H1 (cell line): ENCODE data around the gene VNN1.

ENCODE experiments used
- EZH2 ChIP-seq: fragments of 200-600 bp; sonication (generic); IDR thresholded peaks from 2 replicates; pipeline ENCODE4 v1.7.1; 2012; ENCODE audit warnings: low read depth, mild to moderate bottlenecking, moderate library complexity, low read length, inconsistent platforms; ENCODE audit not compliant: severe bottlenecking
- GABPA ChIP-seq: IDR thresholded peaks from 2 replicates; pipeline ENCODE4 v1.6.1; 2011; ENCODE audit warnings: mild to moderate bottlenecking, low read length, moderate library complexity, borderline replicate concordance; ENCODE audit not compliant: insufficient read depth
- GTF2F1 ChIP-seq: IDR thresholded peaks from 2 replicates; pipeline ENCODE4 v1.6.1; 2012; ENCODE audit warnings: low read depth, low read length, improper control_type of control experiment, borderline replicate concordance
- JUND ChIP-seq: IDR thresholded peaks from 2 replicates; pipeline ENCODE4 v1.6.1; 2011; ENCODE audit warnings: mild to moderate bottlenecking, improper control_type of control experiment, low read length
- PHF8 ChIP-seq: fragments of 200-600 bp; sonication (generic); conservative IDR thresholded peaks from 2 replicates; pipeline ENCODE4 v1.7.1; 2012; ENCODE audit warnings: low read depth, mild to moderate bottlenecking, inconsistent platforms, low read length, moderate library complexity
- POLR2A ChIP-seq, 2 experiments: IDR thresholded peaks; 1 replicate in 1 of 2; 2 replicates in 1 of 2; pipeline ENCODE4 v1.6.1; 2011; ENCODE audit warnings: low read depth in 2 of 2, low read length in 2 of 2, mild to moderate bottlenecking in 2 of 2; ENCODE audit errors: control extremely low read depth in 1 of 2
- POLR2AphosphoS5 ChIP-seq: IDR thresholded peaks from 2 replicates; pipeline ENCODE4 v1.6.1; 2011; ENCODE audit warnings: low read depth, low read length
- RFX5 ChIP-seq: IDR thresholded peaks from 2 replicates; pipeline ENCODE4 v1.6.1; 2011; ENCODE audit warnings: low read depth, low read length, improper control_type of control experiment, borderline replicate concordance
- TCF12 ChIP-seq: IDR thresholded peaks from 2 replicates; pipeline ENCODE4 v1.6.1; 2011; ENCODE audit warnings: low read depth, mild to moderate bottlenecking, low read length
- USF2 ChIP-seq: IDR thresholded peaks from 2 replicates; pipeline ENCODE4 v1.6.1; 2011; ENCODE audit warnings: low read length, improper control_type of control experiment
- TF ChIP-seq, protein P1 (sequence below), 3 experiments: IDR thresholded peaks; 1 replicate in 2 of 3; 2 replicates in 1 of 3; pipeline versions ENCODE4 v1.5.1 to v1.6.1; 2011; ENCODE audit warnings: low read length in 3 of 3, mild to moderate bottlenecking in 3 of 3, inconsistent platforms in 2 of 3, low read depth in 1 of 3, moderate library complexity in 1 of 3; ENCODE audit not compliant: insufficient read depth in 1 of 3; ENCODE audit errors: control extremely low read depth in 1 of 3

GRCh38 chr6:132763269-132763668 is 49.4 kb upstream of the VNN1 start:
- TF ChIP-seq, protein P1, sequence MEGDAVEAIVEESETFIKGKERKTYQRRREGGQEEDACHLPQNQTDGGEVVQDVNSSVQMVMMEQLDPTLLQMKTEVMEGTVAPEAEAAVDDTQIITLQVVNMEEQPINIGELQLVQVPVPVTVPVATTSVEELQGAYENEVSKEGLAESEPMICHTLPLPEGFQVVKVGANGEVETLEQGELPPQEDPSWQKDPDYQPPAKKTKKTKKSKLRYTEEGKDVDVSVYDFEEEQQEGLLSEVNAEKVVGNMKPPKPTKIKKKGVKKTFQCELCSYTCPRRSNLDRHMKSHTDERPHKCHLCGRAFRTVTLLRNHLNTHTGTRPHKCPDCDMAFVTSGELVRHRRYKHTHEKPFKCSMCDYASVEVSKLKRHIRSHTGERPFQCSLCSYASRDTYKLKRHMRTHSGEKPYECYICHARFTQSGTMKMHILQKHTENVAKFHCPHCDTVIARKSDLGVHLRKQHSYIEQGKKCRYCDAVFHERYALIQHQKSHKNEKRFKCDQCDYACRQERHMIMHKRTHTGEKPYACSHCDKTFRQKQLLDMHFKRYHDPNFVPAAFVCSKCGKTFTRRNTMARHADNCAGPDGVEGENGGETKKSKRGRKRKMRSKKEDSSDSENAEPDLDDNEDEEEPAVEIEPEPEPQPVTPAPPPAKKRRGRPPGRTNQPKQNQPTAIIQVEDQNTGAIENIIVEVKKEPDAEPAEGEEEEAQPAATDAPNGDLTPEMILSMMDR (IDR thresholded peaks at IDR 0.05; ENCODE audit: control extremely low read depth in 1 of 3, insufficient read depth in 1 of 3, low read depth in 1 of 3, low read length in 3 of 3): no peak
- TF ChIP-seq GABPA (no peak), TCF12 (no peak), EZH2 (no peak), PHF8 (no peak), POLR2AphosphoS5 (no peak), USF2 (no peak), RFX5 (no peak), GTF2F1 (no peak), POLR2A (IDR thresholded peaks at IDR 0.05; ENCODE audit: control extremely low read depth in 1 of 2, low read depth in 2 of 2, low read length in 2 of 2) (no peak), JUND (no peak)
